Kidney (tissue), 14 donors: ENCODE measurements around the gene SERTAD1. TPM values are rescaled to one million over a fixed set of nuclear protein-coding genes. Genes with fewer than 3 reads are reported as not detected.

Experiments
- DNase-seq, 5 donors: peaks; one replicate each; pipeline ENCODE4 v3.0.0-alpha.2; 2013 to 2020
- FAIRE-seq: peaks from 2 replicates; lab custom pipeline; 2012; peaks lifted over from hg19 to GRCh38; lab: Jason Lieb, UNC
- H3K27ac ChIP-seq, 2 donors: one replicate each; pipeline ENCODE4 v1.7.0; 2013; ENCODE audit warnings: low read depth in 2 of 2, low read length in 2 of 2, inconsistent platforms in 1 of 2
- H3K27me3 ChIP-seq: one replicate; pipeline ENCODE4 v1.7.1; 2013; ENCODE audit warnings: low read length, inconsistent platforms; ENCODE audit not compliant: control insufficient read depth, insufficient read depth
- H3K36me3 ChIP-seq, 3 donors: one replicate each; pipeline versions ENCODE4 v1.7.0 to v1.7.1; 2013; ENCODE audit warnings: low read length in 3 of 3, control low read depth in 1 of 3, inconsistent platforms in 1 of 3; ENCODE audit not compliant: insufficient read depth in 3 of 3, control insufficient read depth in 2 of 3
- H3K4me1 ChIP-seq, 3 donors: one replicate each; pipeline versions ENCODE4 v1.7.0 to v1.7.1; 2013; ENCODE audit warnings: low read length in 3 of 3, inconsistent platforms in 1 of 3, low read depth in 1 of 3; ENCODE audit not compliant: control insufficient read depth in 2 of 3, insufficient read depth in 2 of 3
- H3K4me3 ChIP-seq, 3 donors: one replicate each; pipeline versions ENCODE4 v1.7.0 to v1.8.1; 2013; ENCODE audit warnings: low read length in 3 of 3, control low read depth in 1 of 3, inconsistent platforms in 1 of 3
- H3K9ac ChIP-seq, 3 donors: one replicate each; pipeline versions ENCODE4 v1.7.0 to v1.7.1; 2013; ENCODE audit warnings: low read length in 3 of 3, control low read depth in 1 of 3, inconsistent platforms in 1 of 3
- H3K9me3 ChIP-seq, 3 donors: one replicate each; pipeline versions ENCODE4 v1.7.0 to v1.7.1; 2013; ENCODE audit warnings: low read length in 3 of 3, control low read depth in 1 of 3, inconsistent platforms in 1 of 3; ENCODE audit not compliant: control insufficient read depth in 2 of 3, insufficient read depth in 1 of 3
- CTCF ChIP-seq: IDR thresholded peaks from 3 replicates; pipeline ENCODE4 v1.5.1; 2012; ENCODE audit warnings: mild to moderate bottlenecking, moderate library complexity, borderline replicate concordance; ENCODE audit not compliant: insufficient read depth; ENCODE audit errors: extremely low read depth
- intact Hi-C: fragments of 100-400 bp; cut with DNase I; formaldehyde crosslinking; loops from one replicate; pipeline ENCODE4 v1.11.1; 2022
- polyA plus RNA-seq: library from polyadenylated mRNA; stranded (reverse); fragments of 350-450 nt; fragmentation: Illumina TruSeq; extraction: RNeasy Lipid Tissue Mini Kit (QIAGEN cat#74804); gene quantifications from one replicate; pipeline ENCODE4 v1.2.3, GENCODE V29; 2014; ENCODE audit warnings: low read depth, low replicate concordance; ENCODE audit not compliant: insufficient read depth
- total RNA-seq: library from RNA; stranded (reverse); fragmentation: NEBNext Ultra II Directional; extraction: Animal tissue kit (Norgen Biotek cat#: 25700); gene quantifications from one replicate; pipeline ENCODE4 v1.2.1, GENCODE V29; 2021
- donor health status: control.
- donor health status: control.
- donor health status: control.
- donor health status: control.
- donor health status: control.
- donor health status: DM: yes; HTN: yes; CAD: no.
- donor health status: Normal renal cell carcinoma (clear cell type).

SERTAD1 gene
- total and polyA plus RNA-seq, 2 donors from 2014 or later: 14.8 to 18.2 TPM

GRCh38 chr19:40377876-40378385, 47.9 kb downstream of the SERTAD1 start:
- H3K27me3 ChIP-seq: no peaks in the 10 kb centered on the region
- intact Hi-C loops: no loop called here
- H3K9ac ChIP-seq: no peak overlapping the region
- FAIRE-seq (no peak), DNase-seq (no peak)
- no peak for TF ChIP-seq CTCF
- H3K27ac ChIP-seq: no peak overlapping the region
- no peak overlapping the region for H3K4me3 ChIP-seq
- peaks cover 5 to 15% (median 9%) of the 10 kb centered on the region in 3 donors for H3K36me3 ChIP-seq
- no peaks in the 10 kb centered on the region for H3K4me1 ChIP-seq
- H3K9me3 ChIP-seq: no peaks in the 10 kb centered on the region

DNA sequence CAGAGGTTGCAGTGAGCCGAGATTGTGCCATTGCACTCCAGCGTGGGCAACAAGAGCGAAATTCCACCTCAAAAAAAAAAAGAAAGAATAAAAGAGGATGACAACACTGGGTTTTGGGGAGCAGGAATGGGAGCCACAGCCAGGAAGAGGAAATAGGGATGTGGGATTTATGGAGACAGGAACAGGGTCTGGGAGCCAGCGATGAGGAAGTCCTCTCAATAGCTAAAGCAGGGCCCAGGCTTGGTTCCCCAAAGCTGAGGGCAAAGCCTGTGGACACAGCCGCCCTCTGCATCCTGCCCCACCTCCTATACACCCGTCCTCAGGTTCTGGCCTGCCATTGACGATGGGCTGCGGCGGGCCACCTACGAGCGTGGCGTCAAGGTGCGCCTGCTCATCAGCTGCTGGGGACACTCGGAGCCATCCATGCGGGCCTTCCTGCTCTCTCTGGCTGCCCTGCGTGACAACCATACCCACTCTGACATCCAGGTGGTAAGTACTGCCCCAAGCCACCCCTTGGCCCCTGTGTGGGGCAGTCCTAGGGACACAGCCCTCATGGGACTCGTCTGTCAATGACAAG, 49.4 kb downstream of the SERTAD1 start:
- no peak for FAIRE-seq
- intact Hi-C loops: no loop called here

GRCh38 chr19:40374084-40374483, 51.7 kb downstream of the SERTAD1 start:
- no peak overlapping the region for H3K4me3 ChIP-seq
- no peak for FAIRE-seq
- no peak for TF ChIP-seq CTCF
- no peak overlapping the region for H3K9ac ChIP-seq
- no peak overlapping the region for H3K27ac ChIP-seq
- intact Hi-C loops: no loop called here
- H3K9me3 ChIP-seq: no peaks in the 10 kb centered on the region
- H3K36me3 ChIP-seq: peaks cover 9 to 27% (median 12%) of the 10 kb centered on the region in 3 donors
- no peaks in the 10 kb centered on the region for H3K4me1 ChIP-seq
- H3K27me3 ChIP-seq: no peaks in the 10 kb centered on the region
- no peak for DNase-seq

More for the DNA sequence above, 49.4 kb downstream of the SERTAD1 start:
- no peak for DNase-seq
- Histone ChIP-seq H3K9ac (no peak overlapping the region), H3K36me3 (peaks cover 9 to 27% (median 12%) of the 10 kb centered on the region in 3 donors), H3K4me3 (no peak overlapping the region), H3K27me3 (no peaks in the 10 kb centered on the region), H3K4me1 (no peaks in the 10 kb centered on the region), H3K27ac (no peak overlapping the region), H3K9me3 (no peaks in the 10 kb centered on the region)
- no peak for TF ChIP-seq CTCF

- Histone ChIP-seq H3K4me3 (no peak overlapping the region), H3K9me3 (no peaks in the 10 kb centered on the region), H3K9ac (no peak overlapping the region), H3K27ac (no peak overlapping the region), H3K4me1 (no peaks in the 10 kb centered on the region), H3K27me3 (no peaks in the 10 kb centered on the region), H3K36me3 (peaks cover 7 to 19% (median 8%) of the 10 kb centered on the region in 3 donors)
- FAIRE-seq (no peak), DNase-seq (no peak)
- intact Hi-C loops: no loop called here
- no peak for TF ChIP-seq CTCF
Observed at GRCh38 chr19:40371802-40372122, 54.0 kb downstream of the SERTAD1 start.
